Thyroid gland (tissue), 4 donors: ENCODE results near the gene LHPP.

Experiments used
- POLR2A ChIP-seq, 2 donors: fragments of 450-650 bp; IDR thresholded peaks; one replicate each; pipeline ENCODE4 v1.6.1; 2017; ENCODE audit warnings: antibody characterized with exemption in 2 of 2, mild to moderate bottlenecking in 2 of 2, moderate library complexity in 1 of 2
- TF ChIP-seq, protein P1 (sequence below), 6 experiments: fragments of 200-600 bp in 3 of 6; fragments of 450-650 bp in 3 of 6; sonication (generic) in 3 of 6; IDR thresholded peaks; one replicate each; pipeline ENCODE4 v1.5.1; 2016 to 2019; ENCODE audit warnings: antibody characterized with exemption in 6 of 6, mild to moderate bottlenecking in 2 of 6, inconsistent platforms in 1 of 6, moderate library complexity in 1 of 6

DNA sequence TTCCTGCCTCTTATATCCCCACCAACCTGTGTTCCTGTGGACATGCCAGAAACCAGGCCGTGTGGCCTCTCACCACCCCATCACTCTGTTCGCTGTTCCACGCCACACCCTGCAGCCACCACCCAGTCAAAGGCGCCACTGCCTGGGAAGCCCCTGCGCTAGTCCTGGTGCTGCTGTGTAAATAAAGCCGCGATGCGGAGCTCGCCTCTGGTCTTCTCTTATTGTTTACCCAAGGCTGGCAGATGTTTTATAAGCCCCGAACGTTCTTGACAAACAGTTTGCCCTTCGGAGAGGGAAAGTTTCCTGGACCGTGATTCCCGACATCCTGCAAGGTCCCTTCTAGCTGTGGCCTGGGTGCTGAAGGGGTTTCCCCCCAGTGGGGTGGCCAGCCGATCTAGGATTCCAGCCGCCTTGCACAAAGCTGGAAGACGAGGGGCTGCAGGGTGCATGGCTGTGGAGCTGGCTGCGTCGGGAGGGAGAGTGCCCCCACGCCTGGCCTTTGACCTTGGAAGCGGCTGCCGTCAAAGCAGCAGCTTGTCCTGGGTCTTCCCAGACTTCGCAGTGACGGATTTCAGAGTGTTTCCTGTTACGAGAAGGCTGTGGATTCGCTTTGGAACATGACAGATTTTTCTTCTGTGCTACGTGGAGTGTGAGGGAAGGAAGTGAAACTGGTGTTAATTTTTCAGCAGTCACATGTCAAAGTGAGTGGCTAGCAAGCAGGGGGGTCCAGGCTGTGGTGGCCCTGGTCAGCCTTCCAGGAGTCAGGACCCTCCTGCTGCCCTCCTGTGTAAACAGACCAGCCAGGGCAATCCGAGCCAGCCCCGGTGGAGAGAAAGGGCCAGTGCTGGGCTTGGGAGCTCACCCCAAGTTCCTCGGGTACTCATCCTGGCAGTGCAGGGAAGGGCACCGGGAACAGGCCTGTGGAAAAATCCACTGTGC lies 61.6 kb downstream of the LHPP start:
- TF ChIP-seq, protein P1, sequence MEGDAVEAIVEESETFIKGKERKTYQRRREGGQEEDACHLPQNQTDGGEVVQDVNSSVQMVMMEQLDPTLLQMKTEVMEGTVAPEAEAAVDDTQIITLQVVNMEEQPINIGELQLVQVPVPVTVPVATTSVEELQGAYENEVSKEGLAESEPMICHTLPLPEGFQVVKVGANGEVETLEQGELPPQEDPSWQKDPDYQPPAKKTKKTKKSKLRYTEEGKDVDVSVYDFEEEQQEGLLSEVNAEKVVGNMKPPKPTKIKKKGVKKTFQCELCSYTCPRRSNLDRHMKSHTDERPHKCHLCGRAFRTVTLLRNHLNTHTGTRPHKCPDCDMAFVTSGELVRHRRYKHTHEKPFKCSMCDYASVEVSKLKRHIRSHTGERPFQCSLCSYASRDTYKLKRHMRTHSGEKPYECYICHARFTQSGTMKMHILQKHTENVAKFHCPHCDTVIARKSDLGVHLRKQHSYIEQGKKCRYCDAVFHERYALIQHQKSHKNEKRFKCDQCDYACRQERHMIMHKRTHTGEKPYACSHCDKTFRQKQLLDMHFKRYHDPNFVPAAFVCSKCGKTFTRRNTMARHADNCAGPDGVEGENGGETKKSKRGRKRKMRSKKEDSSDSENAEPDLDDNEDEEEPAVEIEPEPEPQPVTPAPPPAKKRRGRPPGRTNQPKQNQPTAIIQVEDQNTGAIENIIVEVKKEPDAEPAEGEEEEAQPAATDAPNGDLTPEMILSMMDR (IDR thresholded peaks at IDR 0.05), result no peak
- no peak for TF ChIP-seq POLR2A (IDR thresholded peaks at IDR 0.05)
